Activated T-cell treated with anti-CD3 and anti-CD28 coated beads for 4 hours (primary cell): Measurements from ENCODE around the gene RET.

Experiments
- DNase-seq: peaks from one replicate; pipeline ENCODE4 v3.0.0-alpha.2; 2020

Gene RET

GRCh38 chr10:43111101-43111500, 34.2 kb downstream of the RET start:
- no peak for DNase-seq

GRCh38 chr10:43111921-43112607, 35.2 kb downstream of the RET start:
- DNase-seq = no peak

DNA sequence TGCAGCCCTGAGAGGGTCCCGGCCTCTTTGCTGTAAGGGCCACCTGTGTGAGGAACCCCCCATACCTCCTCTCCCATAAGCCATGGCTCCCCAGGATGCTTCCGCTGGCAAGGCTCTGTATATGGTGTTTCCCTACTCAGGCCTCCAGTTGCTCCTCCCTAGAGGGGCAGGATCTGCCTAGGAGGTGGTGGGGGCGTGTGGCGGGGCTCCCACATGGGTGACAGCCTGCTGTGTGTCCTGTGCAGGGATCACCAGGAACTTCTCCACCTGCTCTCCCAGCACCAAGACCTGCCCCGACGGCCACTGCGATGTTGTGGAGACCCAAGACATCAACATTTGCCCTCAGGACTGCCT, 35.7 kb downstream of the RET start:
- no peak for DNase-seq

GRCh38 chr10:43113201-43114087, 36.6 kb downstream of the RET start:
- DNase-seq = no peak

DNA sequence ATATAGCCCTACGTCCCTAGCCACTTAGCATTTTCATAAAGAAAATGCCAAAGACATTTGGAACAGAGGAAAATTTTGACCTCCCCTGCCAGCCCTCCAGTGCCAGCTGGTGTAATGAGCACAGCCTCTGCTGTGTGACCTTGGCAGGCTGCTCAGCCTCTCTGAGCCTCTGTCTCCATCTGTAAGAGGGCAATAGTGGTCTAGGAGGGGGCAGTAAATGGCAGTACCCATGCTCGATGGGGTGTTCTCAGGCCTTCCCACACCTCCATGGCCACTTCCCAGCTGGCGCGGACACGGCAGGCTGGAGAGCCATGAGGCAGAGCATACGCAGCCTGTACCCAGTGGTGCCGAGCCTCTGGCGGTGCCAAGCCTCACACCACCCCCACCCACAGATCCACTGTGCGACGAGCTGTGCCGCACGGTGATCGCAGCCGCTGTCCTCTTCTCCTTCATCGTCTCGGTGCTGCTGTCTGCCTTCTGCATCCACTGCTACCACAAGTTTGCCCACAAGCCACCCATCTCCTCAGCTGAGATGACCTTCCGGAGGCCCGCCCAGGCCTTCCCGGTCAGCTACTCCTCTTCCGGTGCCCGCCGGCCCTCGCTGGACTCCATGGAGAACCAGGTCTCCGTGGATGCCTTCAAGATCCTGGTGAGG, 37.3 kb downstream of the RET start:
- no peak for DNase-seq

DNA sequence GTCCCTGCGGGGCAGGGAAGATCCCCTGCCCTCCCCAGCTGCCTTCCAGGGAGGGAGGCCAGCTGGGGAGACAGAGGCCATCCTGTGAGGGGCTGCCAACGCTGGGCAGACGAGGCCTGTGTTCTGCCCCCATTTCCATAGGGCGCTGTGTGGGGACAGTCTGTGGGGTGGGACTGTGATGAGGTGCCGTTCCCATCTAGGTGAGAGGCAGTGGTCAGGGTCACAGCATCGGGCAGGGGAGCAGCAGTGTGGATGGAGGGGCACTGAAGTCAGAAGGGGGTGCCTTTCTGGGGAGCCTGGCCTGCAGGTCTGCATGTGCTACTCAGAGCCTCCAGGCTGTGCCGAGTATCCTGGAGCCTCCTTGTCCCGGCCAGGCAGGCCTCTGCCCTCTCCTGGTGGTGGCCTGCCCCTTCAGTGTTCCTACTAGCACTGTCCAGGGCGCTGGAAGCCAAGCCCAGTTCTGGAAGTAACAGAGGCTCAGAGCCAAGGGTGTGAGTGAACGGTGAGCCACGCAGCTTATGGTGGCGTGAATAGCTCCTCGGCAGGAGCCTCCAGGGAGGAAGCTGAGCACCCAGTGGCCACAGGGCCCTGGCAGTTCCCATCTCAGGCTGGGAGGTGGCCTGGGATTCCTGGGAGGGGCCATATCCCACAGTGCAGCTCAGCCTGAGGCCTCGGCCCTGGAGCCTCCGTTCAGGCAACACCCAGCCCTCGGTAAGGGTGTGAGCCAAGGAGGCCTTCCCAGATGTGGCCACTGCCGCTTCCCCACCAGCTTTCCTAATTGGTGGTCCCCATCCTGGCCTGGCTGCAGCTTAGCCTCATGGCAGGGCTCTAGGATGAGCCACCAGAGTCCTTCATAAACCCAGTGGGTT, 38.1 kb downstream of the RET start:
- DNase-seq = no peak

- DNase-seq = no peak
Measured at GRCh38 chr10:43115881-43116595, 39.2 kb downstream of the RET start.

GRCh38 chr10:43116596-43116995, 39.7 kb downstream of the RET start:
- DNase-seq = no peak

DNA sequence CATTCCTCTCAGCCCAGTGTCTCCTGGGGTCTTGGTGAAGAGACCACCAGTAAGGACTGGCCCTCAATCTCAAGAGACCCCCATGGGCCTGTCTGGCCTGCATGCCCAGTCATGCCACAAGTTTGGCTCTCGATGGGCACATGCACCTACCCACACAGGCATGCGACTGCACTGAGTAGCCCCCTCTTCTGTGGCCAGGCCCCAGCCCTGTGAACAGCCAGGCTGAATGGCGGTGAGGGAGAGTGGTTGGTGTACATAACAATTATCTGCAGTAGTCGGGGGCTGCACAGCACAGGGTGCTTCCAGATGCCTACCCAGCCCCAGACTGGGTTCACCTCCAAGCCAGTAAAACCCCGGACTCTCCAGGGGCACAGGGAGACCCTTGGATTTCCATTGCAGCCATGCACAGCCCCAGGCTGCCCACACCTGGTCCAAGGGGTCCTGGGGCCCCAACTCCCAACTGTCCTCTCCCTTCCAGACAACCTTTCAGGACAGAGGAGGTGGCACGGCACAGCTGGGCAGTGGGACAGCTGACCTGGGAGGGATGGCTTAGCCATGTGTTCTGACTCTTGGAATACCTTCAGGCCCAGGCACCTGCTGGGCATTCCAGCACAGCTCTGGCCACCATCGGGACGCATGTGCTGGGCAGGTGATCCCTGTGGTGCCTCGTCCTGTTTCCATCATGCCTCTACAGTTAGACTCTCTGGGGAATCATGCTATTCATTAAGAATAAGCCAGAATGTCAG, 40.3 kb downstream of the RET start:
- no peak for DNase-seq

DNA sequence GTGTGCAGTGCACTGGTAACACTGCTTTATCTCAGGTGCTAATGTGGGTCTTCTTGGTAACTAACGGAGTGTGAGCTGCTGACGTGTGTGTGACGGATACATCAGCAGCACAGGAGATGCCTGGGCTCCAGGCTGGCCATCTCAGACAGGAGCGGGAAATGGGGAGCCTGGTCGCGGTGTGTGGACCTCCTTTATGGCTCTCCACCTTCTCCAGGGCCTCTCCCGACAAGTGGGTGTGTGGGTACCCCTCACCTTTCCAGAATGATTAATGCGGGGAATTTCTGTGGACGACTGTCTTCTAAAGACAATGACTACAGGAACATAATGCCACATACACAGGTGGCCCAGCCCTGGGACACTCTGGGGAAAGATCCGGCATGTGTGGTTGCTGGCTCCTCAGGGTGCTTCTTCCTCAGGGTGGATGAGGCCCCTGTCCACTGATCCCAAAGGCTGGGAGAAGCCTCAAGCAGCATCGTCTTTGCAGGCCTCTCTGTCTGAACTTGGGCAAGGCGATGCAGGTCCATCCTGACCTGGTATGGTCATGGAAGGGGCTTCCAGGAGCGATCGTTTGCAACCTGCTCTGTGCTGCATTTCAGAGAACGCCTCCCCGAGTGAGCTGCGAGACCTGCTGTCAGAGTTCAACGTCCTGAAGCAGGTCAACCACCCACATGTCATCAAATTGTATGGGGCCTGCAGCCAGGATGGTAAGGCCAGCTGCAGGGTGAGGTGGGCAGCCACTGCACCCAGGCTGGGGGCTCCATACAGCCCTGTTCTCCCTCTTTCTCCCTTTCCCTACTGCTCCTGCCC, 41.1 kb downstream of the RET start:
- DNase-seq = no peak

DNA sequence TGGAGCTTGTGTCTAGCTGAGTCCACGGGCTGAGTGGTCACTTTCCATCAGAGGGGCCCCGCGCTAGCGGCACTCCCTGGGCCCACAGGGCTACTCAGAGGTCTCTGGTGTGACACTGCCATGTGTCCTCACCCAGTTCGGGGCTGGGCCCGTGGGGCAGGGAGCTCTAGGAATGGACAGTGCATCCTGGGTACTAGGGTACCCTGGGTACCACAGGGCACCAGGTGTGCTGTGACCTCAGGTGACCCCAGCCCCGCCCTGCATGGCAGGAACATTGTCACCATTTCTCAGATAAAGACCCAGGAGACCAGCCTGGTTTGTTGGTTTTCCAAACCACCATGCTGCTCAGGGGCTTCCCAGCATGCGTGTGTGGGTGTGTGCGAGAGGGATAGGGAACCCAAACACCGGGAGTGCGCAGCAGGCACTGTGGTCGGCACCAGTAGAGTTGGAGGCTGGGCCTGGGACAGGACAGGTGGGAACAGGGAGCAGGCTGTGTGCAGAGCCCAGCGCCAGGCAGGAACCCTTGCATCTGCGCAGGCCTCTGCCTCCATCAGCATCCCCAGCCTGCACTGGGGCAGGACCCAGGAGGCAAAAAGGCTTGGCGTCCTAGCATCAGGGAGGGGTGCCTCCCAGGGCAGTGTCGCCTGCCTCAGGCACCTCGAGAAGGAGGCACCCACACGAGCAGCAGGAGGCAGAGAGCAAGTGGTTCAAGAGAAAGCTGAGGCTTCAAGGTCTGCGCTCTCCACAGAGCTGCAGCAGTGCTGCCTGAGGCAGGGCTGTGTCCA, 42.0 kb downstream of the RET start:
- DNase-seq = no peak

- no peak for DNase-seq
Measured at GRCh38 chr10:43119416-43120115, 42.7 kb downstream of the RET start.

- DNase-seq = no peak
Measured at GRCh38 chr10:43120116-43120928, 43.5 kb downstream of the RET start.

- no peak for DNase-seq
Measured at GRCh38 chr10:43120929-43121314, 44.1 kb downstream of the RET start.

DNA sequence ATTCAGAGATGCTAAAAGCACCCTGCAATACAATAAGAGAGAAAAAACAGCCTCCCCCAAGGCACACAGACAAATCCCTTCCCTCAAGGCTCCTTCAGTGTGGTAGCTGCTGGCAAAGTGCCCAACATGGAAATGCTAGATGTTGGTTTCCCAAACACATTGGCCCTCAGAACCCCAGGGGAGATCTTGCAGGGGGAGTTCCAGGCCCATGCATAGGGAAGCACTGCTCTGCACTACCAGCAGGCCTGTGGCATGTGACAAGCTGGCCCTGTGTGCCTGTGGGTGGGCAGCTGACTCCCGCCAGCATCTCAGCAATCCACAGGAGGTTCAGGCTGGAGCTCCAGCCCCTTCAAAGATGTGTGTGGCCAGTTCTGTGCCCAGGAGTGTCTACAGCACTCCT, 44.6 kb downstream of the RET start:
- DNase-seq = no peak

- no peak for DNase-seq
Measured at GRCh38 chr10:43122096-43122495, 45.2 kb downstream of the RET start.

- no peak for DNase-seq
Measured at GRCh38 chr10:43122826-43123225, 46.0 kb downstream of the RET start.
